ENCODE data around the gene MTMR3. TPM values are rescaled to one million over a fixed set of nuclear protein-coding genes. Genes with fewer than 3 reads are reported as not detected.

Gene MTMR3
- total and polyA plus RNA-seq, 2 donors (not counting 1 experiment from before 2014, with no cell fraction given), result 31.7 to 67.8 TPM

GRCh38 chr22:30023099-30023660 is 140.2 kb downstream of the MTMR3 start:
- Histone ChIP-seq H3K27ac (ENCODE audit: low read length in 2 of 2) (no peak overlapping the region), H3K27me3 (replicated peaks in 1 of 4; ENCODE audit: control extremely low read depth in 1 of 4, control insufficient read depth in 3 of 4, insufficient read depth in 4 of 4, low read length in 3 of 4) (no peaks in the 10 kb centered on the region), H3K4me2 (replicated peaks; ENCODE audit: low read depth, low read length, poor library complexity, severe bottlenecking) (no peak overlapping the region), H3K4me3 (ENCODE audit: control extremely low read depth in 1 of 5, extremely low read depth in 1 of 5, insufficient read depth in 1 of 5, low read depth in 2 of 5, low read length in 4 of 5) (no peak overlapping the region), H2AFZ (ENCODE audit: insufficient read depth, low read depth, low read length, poor library complexity, severe bottlenecking) (no peak overlapping the region), H3K9ac (ENCODE audit: low read length) (no peak overlapping the region), H4K20me1 (ENCODE audit: control insufficient read depth, insufficient read depth, low read length, poor library complexity, severe bottlenecking) (no peaks in the 10 kb centered on the region), H3K9me3 (ENCODE audit: control extremely low read depth in 1 of 3, control insufficient read depth in 2 of 3, insufficient read depth in 1 of 3, low read length in 2 of 3) (no peaks in the 10 kb centered on the region), H3K36me3 (replicated peaks in 1 of 2; ENCODE audit: control extremely low read depth in 1 of 2, control insufficient read depth in 1 of 2, extremely low read depth in 1 of 2, insufficient read depth in 2 of 2, low read length in 1 of 2) (peaks cover 4 to 84% of the 10 kb centered on the region in 2 experiments), H3K4me1 (ENCODE audit: control insufficient read depth in 2 of 2, insufficient read depth in 2 of 2, low read length in 2 of 2) (no peaks in the 10 kb centered on the region), H3K79me2 (ENCODE audit: control insufficient read depth, insufficient read depth, low read length) (no peaks in the 10 kb centered on the region)
- Mint-ChIP-seq H3K27me3 (no peaks in the 10 kb centered on the region), H3K4me1 (no peaks in the 10 kb centered on the region), H3K27ac (no peak overlapping the region), H3K4me3 (no peak overlapping the region), H3K9me3 (ENCODE audit: insufficient read depth) (no peaks in the 10 kb centered on the region)
- no peak for ATAC-seq (ENCODE audit: low read depth)
- TF ChIP-seq, protein P1, sequence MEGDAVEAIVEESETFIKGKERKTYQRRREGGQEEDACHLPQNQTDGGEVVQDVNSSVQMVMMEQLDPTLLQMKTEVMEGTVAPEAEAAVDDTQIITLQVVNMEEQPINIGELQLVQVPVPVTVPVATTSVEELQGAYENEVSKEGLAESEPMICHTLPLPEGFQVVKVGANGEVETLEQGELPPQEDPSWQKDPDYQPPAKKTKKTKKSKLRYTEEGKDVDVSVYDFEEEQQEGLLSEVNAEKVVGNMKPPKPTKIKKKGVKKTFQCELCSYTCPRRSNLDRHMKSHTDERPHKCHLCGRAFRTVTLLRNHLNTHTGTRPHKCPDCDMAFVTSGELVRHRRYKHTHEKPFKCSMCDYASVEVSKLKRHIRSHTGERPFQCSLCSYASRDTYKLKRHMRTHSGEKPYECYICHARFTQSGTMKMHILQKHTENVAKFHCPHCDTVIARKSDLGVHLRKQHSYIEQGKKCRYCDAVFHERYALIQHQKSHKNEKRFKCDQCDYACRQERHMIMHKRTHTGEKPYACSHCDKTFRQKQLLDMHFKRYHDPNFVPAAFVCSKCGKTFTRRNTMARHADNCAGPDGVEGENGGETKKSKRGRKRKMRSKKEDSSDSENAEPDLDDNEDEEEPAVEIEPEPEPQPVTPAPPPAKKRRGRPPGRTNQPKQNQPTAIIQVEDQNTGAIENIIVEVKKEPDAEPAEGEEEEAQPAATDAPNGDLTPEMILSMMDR (IDR thresholded peaks at IDR 0.05), result no peak
- TF ChIP-seq EZH2 (IDR thresholded peaks at IDR 0.05; ENCODE audit: borderline replicate concordance, insufficient read depth, low read depth, low read length, poor library complexity, severe bottlenecking), result no peak
- ChIA-PET POLR2A (interaction anchor here (0.6 kb wide), 2 partner anchors 410 to 427 kb away, joined by 3 read pairs; no protein-coding TSS in a partner anchor), CTCF (interaction anchor here (1.8 kb wide), 1 partner anchor 18 kb away, joined by 8 read pairs; no protein-coding TSS in a partner anchor)
- no peak for DNase-seq
- intact Hi-C loops (cut with micrococcal nuclease), result no loop called here
- WGBS (ENCODE audit: insufficient coverage), result 100% methylated on average over 1 of the region's 4 CpGs

DNA sequence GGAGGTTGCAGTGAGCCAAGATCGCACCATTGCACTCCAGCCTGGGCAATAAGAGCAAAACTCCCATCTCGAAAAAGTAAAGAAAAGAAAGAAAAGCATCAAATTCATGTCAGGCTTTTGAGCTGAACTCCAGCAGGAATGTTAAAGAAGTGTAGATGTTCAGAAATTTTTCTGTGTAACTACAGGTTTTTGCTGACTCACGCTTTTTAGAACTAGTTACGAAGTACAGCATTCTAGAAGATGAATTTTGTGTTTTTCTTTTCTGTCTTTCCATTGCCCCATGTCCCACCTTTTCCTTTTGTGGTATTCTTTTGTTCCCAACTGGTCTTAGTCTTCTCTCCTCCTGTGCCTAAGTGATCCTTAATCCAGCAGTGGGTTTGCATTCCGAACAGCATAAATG is 141.3 kb downstream of the MTMR3 start:
- no peaks in the 10 kb centered on the region for H3K9me3 ChIP-seq (ENCODE audit: control extremely low read depth in 1 of 3, control insufficient read depth in 2 of 3, insufficient read depth in 1 of 3, low read length in 2 of 3)
- POLR2A ChIA-PET, result no interaction called here
- no peak overlapping the region for H3K4me3 ChIP-seq (ENCODE audit: control extremely low read depth in 1 of 5, extremely low read depth in 1 of 5, insufficient read depth in 1 of 5, low read depth in 2 of 5, low read length in 4 of 5)
- 100% methylated on average over 4 of the region's 5 CpGs for WGBS (ENCODE audit: insufficient coverage)
- no peaks in the 10 kb centered on the region for H3K4me1 ChIP-seq (ENCODE audit: control insufficient read depth in 2 of 2, insufficient read depth in 2 of 2, low read length in 2 of 2)
- no peak overlapping the region for H3K27ac Mint-ChIP-seq
- H4K20me1 ChIP-seq (ENCODE audit: control insufficient read depth, insufficient read depth, low read length, poor library complexity, severe bottlenecking), result no peaks in the 10 kb centered on the region
- H3K79me2 ChIP-seq (ENCODE audit: control insufficient read depth, insufficient read depth, low read length), result no peaks in the 10 kb centered on the region
- no peaks in the 10 kb centered on the region for H3K4me1 Mint-ChIP-seq
- no peaks in the 10 kb centered on the region for H3K27me3 ChIP-seq (replicated peaks in 1 of 4; ENCODE audit: control extremely low read depth in 1 of 4, control insufficient read depth in 3 of 4, insufficient read depth in 4 of 4, low read length in 3 of 4)
- no peaks in the 10 kb centered on the region for H3K27me3 Mint-ChIP-seq
- no peak overlapping the region for H3K27ac ChIP-seq (ENCODE audit: low read length in 2 of 2)
- DNase-seq (no peak), ATAC-seq (ENCODE audit: low read depth) (no peak)
- TF ChIP-seq EZH2 (IDR thresholded peaks at IDR 0.05; ENCODE audit: borderline replicate concordance, insufficient read depth, low read depth, low read length, poor library complexity, severe bottlenecking), result no peak
- TF ChIP-seq, protein P1 (IDR thresholded peaks at IDR 0.05), result no peak
- H3K36me3 ChIP-seq (replicated peaks in 1 of 2; ENCODE audit: control extremely low read depth in 1 of 2, control insufficient read depth in 1 of 2, extremely low read depth in 1 of 2, insufficient read depth in 2 of 2, low read length in 1 of 2), result peaks cover 4 to 77% of the 10 kb centered on the region in 2 experiments
- CTCF ChIA-PET, result interaction anchor here (1.2 kb wide), 1 partner anchor 19 kb away, joined by 3 read pairs; no protein-coding TSS in a partner anchor
- H2AFZ ChIP-seq (ENCODE audit: insufficient read depth, low read depth, low read length, poor library complexity, severe bottlenecking), result no peak overlapping the region
- H3K4me2 ChIP-seq (replicated peaks; ENCODE audit: low read depth, low read length, poor library complexity, severe bottlenecking), result no peak overlapping the region
- intact Hi-C loops (cut with micrococcal nuclease), result no loop called here
- no peak overlapping the region for H3K9ac ChIP-seq (ENCODE audit: low read length)
- no peaks in the 10 kb centered on the region for H3K9me3 Mint-ChIP-seq (ENCODE audit: insufficient read depth)
- H3K4me3 Mint-ChIP-seq, result no peak overlapping the region
